GM21526 (cell line): ENCODE data around the gene TRMO.

Experiments used
- ATAC-seq: cut with Tn5 transposase; IDR thresholded peaks from one replicate; pipeline ENCODE4 v1.9.1; 2021; ENCODE audit warnings: moderate library complexity; ENCODE audit not compliant: unreplicated experiment, low FRiP score

The TRMO gene

GRCh38 chr9:97906236-97906831 is 16.0 kb downstream of the TRMO start:
- ATAC-seq, result no peak

GRCh38 chr9:97905228-97905627 is 17.1 kb downstream of the TRMO start:
- ATAC-seq, result no peak

- ATAC-seq, result no peak
These were observed 17.6 kb downstream of the TRMO start for GRCh38 chr9:97904725-97905124.

GRCh38 chr9:97903177-97903576 is 19.1 kb downstream of the TRMO start:
- ATAC-seq, result no peak

- no peak for ATAC-seq
These were observed 21.3 kb downstream of the TRMO start for GRCh38 chr9:97900738-97901565.

GRCh38 chr9:97900103-97900737 is 22.1 kb downstream of the TRMO start:
- ATAC-seq, result no peak

- ATAC-seq, result no peak
These were observed 26.5 kb downstream of the TRMO start for GRCh38 chr9:97895695-97896332.

- no peak for ATAC-seq
These were observed 27.1 kb downstream of the TRMO start for GRCh38 chr9:97895211-97895610.

GRCh38 chr9:97892421-97892820 is 29.9 kb downstream of the TRMO start:
- ATAC-seq, result no peak

GRCh38 chr9:97891736-97892135 is 30.6 kb downstream of the TRMO start:
- no peak for ATAC-seq

GRCh38 chr9:97889941-97890887 is 32.1 kb downstream of the TRMO start:
- no peak for ATAC-seq

GRCh38 chr9:97880336-97880735 is 42.0 kb downstream of the TRMO start:
- no peak for ATAC-seq

GRCh38 chr9:97876061-97876460 is 46.2 kb downstream of the TRMO start:
- ATAC-seq, result no peak

GRCh38 chr9:97875111-97875510 is 47.2 kb downstream of the TRMO start:
- no peak for ATAC-seq

GRCh38 chr9:97874624-97875023 is 47.7 kb downstream of the TRMO start:
- no peak for ATAC-seq

GRCh38 chr9:97873882-97874281 is 48.4 kb downstream of the TRMO start:
- ATAC-seq, result no peak

GRCh38 chr9:97873425-97873824 is 48.9 kb downstream of the TRMO start:
- no peak for ATAC-seq

- no peak for ATAC-seq
These were observed 53.4 kb downstream of the TRMO start for GRCh38 chr9:97868859-97869258.

- no peak for ATAC-seq
These were observed 55.5 kb downstream of the TRMO start for GRCh38 chr9:97866848-97867247.

- ATAC-seq, result no peak
These were observed 56.0 kb downstream of the TRMO start for GRCh38 chr9:97866300-97866699.
